HG03066 (cell line): ENCODE data around the gene ZNF286A.
"Not testable (repeated sequence)": the region's sequence is repeated elsewhere in the genome, so short reads cannot be mapped to it uniquely, and the experiment has no call there.

Experiments used
- ATAC-seq: cut with Tn5 transposase; IDR thresholded peaks from one replicate; pipeline ENCODE4 v1.9.1; 2021; ENCODE audit warnings: low read depth; ENCODE audit not compliant: unreplicated experiment

ZNF286A gene

GRCh38 chr17:15698967-15699366 is 585 bp upstream of the ZNF286A start:
- peak; percentile 8 for ATAC-seq

GRCh38 chr17:15699937-15700336 is 385 bp downstream of the ZNF286A start:
- ATAC-seq = not testable (repeated sequence)

GRCh38 chr17:15704239-15704638 is 4.7 kb downstream of the ZNF286A start:
- not testable (repeated sequence) for ATAC-seq

GRCh38 chr17:15704813-15705212 is 5.3 kb downstream of the ZNF286A start:
- ATAC-seq = not testable (repeated sequence)

- ATAC-seq = not testable (repeated sequence)
Measured at GRCh38 chr17:15708879-15709278, 9.3 kb downstream of the ZNF286A start.

GRCh38 chr17:15716601-15717563 is 17.3 kb downstream of the ZNF286A start:
- ATAC-seq = not testable (repeated sequence)

- not testable (repeated sequence) for ATAC-seq
Measured at GRCh38 chr17:15730535-15730934, 31.0 kb downstream of the ZNF286A start.

- not testable (repeated sequence) for ATAC-seq
Measured at GRCh38 chr17:15731900-15732299, 32.3 kb downstream of the ZNF286A start, which contains the start of gene TBC1D26. TBC1D26 (plus strand) TSS chr17:15732283; CDS start chr17:15735349, 3,066 bp downstream.

- not testable (repeated sequence) for ATAC-seq
Measured at GRCh38 chr17:15733174-15733789, 33.7 kb downstream of the ZNF286A start.

- ATAC-seq = not testable (repeated sequence)
Measured at GRCh38 chr17:15736578-15736977, 37.0 kb downstream of the ZNF286A start.

- no peak for ATAC-seq
Measured at GRCh38 chr17:15738066-15738465, 38.5 kb downstream of the ZNF286A start.

GRCh38 chr17:15739259-15739658 is 39.7 kb downstream of the ZNF286A start:
- not testable (repeated sequence) for ATAC-seq

- not testable (repeated sequence) for ATAC-seq
Measured at GRCh38 chr17:15740041-15740440, 40.5 kb downstream of the ZNF286A start.

GRCh38 chr17:15740570-15741120 is 41.1 kb downstream of the ZNF286A start:
- ATAC-seq = no peak

- ATAC-seq = no peak
Measured at GRCh38 chr17:15741624-15742023, 42.1 kb downstream of the ZNF286A start.

GRCh38 chr17:15742051-15742795 is 42.7 kb downstream of the ZNF286A start:
- no peak for ATAC-seq

- no peak for ATAC-seq
Measured at GRCh38 chr17:15742921-15743320, 43.4 kb downstream of the ZNF286A start.

GRCh38 chr17:15744074-15744676 is 44.6 kb downstream of the ZNF286A start:
- ATAC-seq = no peak

GRCh38 chr17:15744885-15745284 is 45.3 kb downstream of the ZNF286A start:
- ATAC-seq = no peak

- ATAC-seq = not testable (repeated sequence)
Measured at GRCh38 chr17:15749403-15749802, 49.9 kb downstream of the ZNF286A start.
